ENCODE data around the gene BOLA3.
"Not testable (repeated sequence)": the region's sequence is repeated elsewhere in the genome, so short reads cannot be mapped to it uniquely, and the experiment has no call there.

BOLA3 gene

DNA sequence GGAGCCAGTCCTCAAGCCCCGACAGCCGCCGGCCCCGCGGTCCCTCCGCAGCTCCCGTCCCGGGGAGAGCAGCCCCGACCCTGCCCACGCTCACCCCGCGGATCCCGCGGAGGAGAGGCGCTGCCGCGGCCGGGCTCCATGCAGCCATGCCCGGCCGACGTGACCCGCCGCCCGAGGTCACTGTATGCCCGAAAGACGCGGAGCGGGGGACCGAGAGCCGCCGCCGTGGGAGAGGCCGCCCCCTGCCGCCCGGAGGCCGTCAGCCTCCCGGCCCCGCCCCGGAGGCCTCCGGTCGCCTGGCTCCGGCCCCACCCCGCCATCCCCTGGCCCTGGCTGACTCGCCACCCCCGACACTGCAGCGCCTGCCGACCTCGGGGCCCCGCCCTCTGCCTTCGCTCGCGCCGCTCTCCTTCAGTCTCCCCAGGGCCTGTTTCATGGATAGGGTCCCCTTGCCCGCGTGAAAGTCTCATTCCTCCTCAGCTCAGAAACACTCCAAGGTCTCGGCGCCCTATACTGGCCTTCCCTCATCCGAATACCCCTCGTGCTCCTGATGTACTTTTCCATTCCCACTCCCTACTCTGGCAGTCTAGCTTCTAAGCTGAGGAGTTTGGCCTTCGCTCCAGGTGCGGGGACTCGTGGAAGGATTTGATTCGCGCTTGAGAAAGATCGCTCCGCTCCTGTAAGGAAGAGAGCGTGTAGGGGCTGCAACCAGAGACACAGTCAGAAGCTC, at the start of gene BOLA3:
TSS of gene BOLA3 (minus strand) at position 186 of the 730 bp plus-strand sequence. CDS start at position 148, 38 bp downstream.
- no peak for DNase-seq (ENCODE audit: low read depth)
- H3K4me3 ChIP-seq (ENCODE audit: low read depth, low read length): peak within 1 kb of the TSS; percentile 73

GRCh38 chr2:74197049-74197448, 49.3 kb upstream of the BOLA3 start:
- no peak for DNase-seq (ENCODE audit: low read depth)
- no peak overlapping the region for H3K4me3 ChIP-seq (ENCODE audit: low read depth, low read length)

GRCh38 chr2:74194799-74195198, 47.1 kb upstream of the BOLA3 start:
- H3K4me3 ChIP-seq (ENCODE audit: low read depth, low read length): no peak overlapping the region
- no peak for DNase-seq (ENCODE audit: low read depth)

GRCh38 chr2:74191596-74192380, 44.1 kb upstream of the BOLA3 start:
- DNase-seq (ENCODE audit: low read depth): no peak

DNA sequence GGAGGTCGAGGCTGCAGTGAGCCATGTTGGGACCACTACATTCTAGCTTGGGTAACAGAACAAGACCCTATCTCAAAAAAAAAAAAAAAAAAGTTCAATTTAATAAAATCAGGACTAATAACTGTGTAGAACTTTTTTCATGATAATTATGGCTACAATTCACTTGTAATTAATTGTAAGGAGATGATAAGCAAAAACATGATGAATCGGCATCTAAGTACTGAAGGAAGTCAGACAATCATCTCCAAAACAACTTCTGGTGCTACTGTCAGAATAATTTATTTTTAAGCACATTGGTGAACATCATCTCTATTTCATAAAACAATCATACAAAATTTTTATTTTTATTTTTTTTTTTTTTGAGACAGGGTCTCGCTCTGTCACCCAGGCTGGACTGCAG, 41.0 kb upstream of the BOLA3 start:
- no peak for DNase-seq (ENCODE audit: low read depth)
- no peak overlapping the region for H3K4me3 ChIP-seq (ENCODE audit: low read depth, low read length)

More at GRCh38 chr2:74191596-74192380, 44.1 kb upstream of the BOLA3 start:
- H3K4me3 ChIP-seq (ENCODE audit: low read depth, low read length): no peak overlapping the region

- no peak overlapping the region for H3K4me3 ChIP-seq (ENCODE audit: low read depth, low read length)
- DNase-seq (ENCODE audit: low read depth): no peak
Measured at GRCh38 chr2:74188018-74188601, 40.4 kb upstream of the BOLA3 start.

DNA sequence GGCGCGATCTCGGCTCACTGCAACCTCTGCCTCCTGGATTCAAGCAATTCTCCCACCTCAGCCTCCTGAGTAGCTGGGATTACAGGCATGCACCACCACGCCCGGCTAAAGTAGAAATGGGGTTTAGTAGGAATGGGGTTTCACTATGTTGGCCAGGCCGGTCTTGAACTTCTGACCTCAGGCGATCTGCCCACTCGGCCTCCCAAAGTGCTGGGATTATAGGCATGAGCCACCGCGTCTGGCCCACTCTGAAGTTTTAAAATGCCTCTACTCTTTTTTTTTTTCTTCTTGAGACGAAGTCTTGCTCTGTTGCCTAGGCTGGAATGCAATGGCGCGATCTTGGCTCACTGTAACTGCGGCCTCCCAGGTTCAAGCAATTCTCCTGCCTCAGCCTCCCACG, 39.0 kb upstream of the BOLA3 start:
- not testable (repeated sequence) for H3K4me3 ChIP-seq (ENCODE audit: low read depth, low read length); DNase-seq (ENCODE audit: low read depth)

DNA sequence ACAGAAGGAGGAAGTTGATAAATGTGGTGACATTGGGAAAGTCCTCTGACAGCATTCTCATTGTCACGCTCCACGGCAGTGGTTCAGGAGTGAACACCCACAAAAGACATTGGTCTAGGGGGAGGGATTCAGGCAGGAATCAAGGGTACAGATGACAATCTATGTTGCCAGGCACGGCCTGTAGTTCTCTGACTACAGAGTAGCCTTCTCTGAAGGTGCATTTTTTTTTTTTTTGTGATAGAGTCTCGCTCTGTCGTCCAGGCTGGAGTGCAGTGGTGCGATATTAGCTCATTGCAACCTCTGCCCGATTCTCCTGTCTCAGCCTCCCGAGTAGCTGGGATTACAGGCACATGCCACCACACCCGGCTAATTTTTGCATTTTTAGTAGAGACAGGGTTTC, 38.3 kb upstream of the BOLA3 start:
- no peak overlapping the region for H3K4me3 ChIP-seq (ENCODE audit: low read depth, low read length)
- no peak for DNase-seq (ENCODE audit: low read depth)

DNA sequence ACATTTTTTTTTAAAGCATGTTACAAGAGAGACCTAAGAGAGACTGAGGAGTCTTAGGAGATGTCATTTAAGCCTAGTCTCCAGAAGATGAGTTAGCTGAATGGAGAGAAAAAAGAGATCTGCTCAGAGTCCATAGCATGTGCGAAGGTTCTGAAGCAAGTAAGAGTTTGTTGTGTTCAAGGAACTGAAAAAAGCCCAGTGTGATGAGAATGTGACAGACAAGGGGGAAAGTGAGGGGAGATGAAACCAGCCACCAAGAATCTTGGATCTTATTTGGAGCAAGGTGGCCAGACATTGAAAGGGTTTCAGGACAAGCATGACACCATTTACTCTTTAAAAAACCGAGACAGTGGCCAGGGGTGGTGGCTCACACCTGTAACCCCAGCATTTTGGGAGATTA, 36.2 kb upstream of the BOLA3 start:
- DNase-seq (ENCODE audit: low read depth): no peak
- H3K4me3 ChIP-seq (ENCODE audit: low read depth, low read length): no peak overlapping the region

DNA sequence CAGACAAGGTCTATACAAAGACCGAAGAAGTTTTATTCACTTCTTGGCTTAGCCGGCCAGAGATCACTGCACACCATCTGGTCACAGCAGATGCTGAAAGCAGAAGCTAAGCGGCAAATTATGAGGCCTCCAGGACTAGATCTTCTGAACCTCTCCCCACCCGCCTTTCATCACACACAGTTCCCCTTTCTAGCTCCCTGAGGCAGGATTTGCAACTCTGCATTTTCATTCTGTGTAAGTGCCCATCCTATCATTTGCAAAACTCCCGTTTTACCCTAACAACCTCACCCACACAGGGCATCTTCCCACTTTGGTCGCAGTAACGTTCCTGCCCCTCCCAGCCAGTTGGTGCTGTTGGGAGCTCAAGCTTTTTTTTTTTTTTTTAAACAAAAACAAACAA, 34.0 kb upstream of the BOLA3 start:
- no peak overlapping the region for H3K4me3 ChIP-seq (ENCODE audit: low read depth, low read length)
- no peak for DNase-seq (ENCODE audit: low read depth)

DNA sequence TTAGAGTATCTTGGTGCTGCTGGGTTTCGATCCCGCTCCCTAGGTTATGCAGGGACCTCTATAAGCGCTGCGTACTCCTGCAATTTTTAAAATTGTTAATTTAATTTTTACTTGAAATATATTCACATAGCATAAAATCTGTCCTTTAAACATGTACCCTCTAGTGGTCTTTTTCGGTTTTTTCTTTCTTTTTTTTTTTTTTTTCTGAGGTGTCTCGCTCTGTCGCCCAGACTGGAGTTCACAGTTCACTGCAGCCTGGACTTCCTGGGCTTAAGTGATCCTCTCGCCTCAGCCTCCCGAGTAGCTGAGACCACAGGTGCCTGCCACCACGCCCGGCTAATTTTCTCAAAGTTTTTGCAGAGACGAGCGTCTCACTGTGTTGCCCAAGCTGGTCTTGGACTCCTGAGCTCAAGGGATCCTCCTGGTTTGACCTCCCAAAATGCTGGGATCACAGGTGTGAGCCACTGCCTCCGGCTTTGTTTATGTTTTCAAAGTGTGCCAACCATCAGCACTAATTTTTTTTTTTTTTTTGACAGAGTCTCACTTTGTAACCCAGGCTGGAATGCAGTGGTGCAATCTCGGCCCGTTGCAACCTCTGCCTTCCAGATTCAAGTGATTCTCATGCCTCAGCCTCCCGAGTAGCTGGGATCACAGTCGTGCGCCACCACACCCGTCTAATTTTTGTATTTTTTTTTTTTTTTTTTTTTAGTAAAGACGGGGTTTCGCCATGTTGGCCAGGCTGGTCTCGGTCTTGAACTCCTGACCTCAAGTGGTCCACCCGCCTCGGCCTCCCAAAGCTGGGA, 31.6 kb upstream of the BOLA3 start:
- no peak for DNase-seq (ENCODE audit: low read depth)

GRCh38 chr2:74178211-74179062, 30.7 kb upstream of the BOLA3 start, which contains the start of gene MOB1A:
TSS of gene MOB1A (minus strand) at chr2:74178879. CDS start at chr2:74178674, 205 bp downstream.
- peak; percentile 95 for DNase-seq (ENCODE audit: low read depth)

More for the DNA sequence above, 31.6 kb upstream of the BOLA3 start:
- H3K4me3 ChIP-seq (ENCODE audit: low read depth, low read length): peak overlapping the region; percentile 95

GRCh38 chr2:74177696-74178095, 30.0 kb upstream of the BOLA3 start:
- H3K4me3 ChIP-seq (ENCODE audit: low read depth, low read length): peak overlapping the region; percentile 95
- DNase-seq (ENCODE audit: low read depth): no peak

More at GRCh38 chr2:74178211-74179062, 30.7 kb upstream of the BOLA3 start, which contains the start of gene MOB1A:
- H3K4me3 ChIP-seq (ENCODE audit: low read depth, low read length): peak within 1 kb of the TSS; percentile 95

DNA sequence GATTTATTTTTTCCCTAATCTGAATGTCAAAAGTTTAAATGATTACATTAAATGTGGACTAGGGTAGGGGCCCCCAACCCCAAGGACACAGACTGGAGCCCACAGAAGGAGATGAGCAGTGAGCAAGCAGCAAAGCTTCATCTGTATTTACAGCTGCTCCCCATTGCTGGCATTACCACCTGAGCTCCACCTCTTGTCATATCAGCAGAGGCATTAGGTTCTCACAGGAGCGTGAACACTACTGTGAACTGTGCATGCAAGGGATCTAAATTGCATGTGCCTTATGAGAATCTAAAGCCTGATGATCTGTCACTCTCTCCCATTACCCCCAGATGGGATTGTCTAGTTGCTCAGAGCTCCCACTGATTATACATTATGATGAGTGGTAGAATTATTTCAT, 27.2 kb upstream of the BOLA3 start:
- DNase-seq (ENCODE audit: low read depth): no peak
- no peak overlapping the region for H3K4me3 ChIP-seq (ENCODE audit: low read depth, low read length)

DNA sequence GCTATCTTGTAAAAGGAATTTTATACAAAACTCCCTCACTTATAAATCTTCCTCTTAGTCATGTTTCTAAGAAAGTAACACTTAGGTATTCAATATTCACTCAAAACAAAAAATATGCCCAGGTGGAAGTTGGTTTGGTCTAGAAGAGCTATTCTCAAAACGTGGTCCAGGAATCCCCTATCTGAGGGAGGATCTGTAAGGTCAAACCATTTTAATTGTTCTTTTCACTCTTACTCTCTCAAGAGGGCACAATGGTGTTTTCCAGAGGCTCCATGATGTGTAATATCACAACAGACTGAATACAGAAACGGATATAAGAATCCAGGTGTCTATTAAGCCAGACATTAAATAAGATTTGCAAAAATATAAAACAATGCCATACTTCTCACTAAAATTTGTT, 21.0 kb upstream of the BOLA3 start:
- H3K4me3 ChIP-seq (ENCODE audit: low read depth, low read length): no peak overlapping the region
- no peak for DNase-seq (ENCODE audit: low read depth)

- DNase-seq (ENCODE audit: low read depth): no peak
- no peak overlapping the region for H3K4me3 ChIP-seq (ENCODE audit: low read depth, low read length)
Measured at GRCh38 chr2:74164761-74165160, 17.0 kb upstream of the BOLA3 start.

DNA sequence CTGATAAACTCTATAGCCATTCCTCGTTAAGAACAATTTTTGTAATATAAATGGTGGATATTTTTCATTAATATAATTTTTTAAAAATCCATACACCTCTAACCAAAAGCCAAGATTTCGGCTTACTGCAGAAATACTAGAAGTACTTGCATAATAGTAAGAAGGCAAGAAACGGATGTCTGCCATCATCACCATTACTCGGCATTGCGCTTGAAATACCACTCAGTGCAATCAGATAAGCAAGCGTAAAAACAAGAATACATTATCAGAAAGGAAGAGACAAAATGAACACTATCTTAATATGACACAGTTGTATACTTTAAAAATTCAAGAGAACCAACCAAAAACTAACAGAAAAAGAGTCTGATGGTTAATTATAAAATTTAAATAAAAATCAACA, 15.2 kb upstream of the BOLA3 start:
- H3K4me3 ChIP-seq (ENCODE audit: low read depth, low read length): no peak overlapping the region

DNA sequence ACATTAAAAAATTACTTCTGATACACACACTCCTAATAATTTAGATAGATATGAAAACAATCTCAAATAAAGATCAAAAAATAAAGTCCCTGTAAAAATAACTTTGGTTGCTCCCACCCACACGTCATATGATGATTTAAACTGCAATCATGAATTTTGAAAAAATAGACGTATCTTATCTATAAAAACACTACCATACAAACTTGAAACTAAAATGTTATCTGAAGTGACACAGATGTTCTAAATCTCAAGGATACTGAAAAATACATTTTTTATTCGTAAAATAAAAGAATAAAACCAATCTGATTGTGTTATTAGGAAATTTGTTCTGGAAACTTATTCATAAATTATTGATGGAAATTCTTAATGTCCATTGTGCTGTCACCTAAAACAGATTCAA, 8.1 kb upstream of the BOLA3 start:
- DNase-seq (ENCODE audit: low read depth): no peak
- no peak overlapping the region for H3K4me3 ChIP-seq (ENCODE audit: low read depth, low read length)

More for the DNA sequence above, 15.2 kb upstream of the BOLA3 start:
- DNase-seq (ENCODE audit: low read depth): no peak

DNA sequence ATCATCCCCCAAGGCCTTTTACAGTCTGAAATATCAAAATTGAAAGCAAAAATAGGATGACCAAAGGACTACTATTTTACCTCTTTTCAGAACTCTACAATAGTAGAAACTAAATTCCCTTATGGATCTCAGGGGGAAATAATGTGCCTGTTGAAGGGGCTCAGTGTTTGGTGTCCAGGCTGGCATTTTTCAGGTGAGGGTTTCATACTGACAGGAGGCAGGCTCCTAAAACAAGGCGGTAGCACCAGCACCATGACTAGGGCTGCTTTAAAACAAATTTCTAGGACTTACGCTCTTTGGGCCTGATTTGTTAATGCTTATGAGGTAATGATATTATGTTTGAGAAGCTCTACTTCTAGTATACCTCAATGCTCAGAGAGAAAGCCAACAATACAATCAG, 5.2 kb upstream of the BOLA3 start:
- DNase-seq (ENCODE audit: low read depth): no peak
- H3K4me3 ChIP-seq (ENCODE audit: low read depth, low read length): no peak overlapping the region

Data from skeletal muscle cell (primary cell).